A172 (cell line): ENCODE measurements around the gene FBLN1. TPM values are rescaled to one million over a fixed set of nuclear protein-coding genes. Genes with fewer than 3 reads are reported as not detected.
"Not testable (repeated sequence)": the region's sequence is repeated elsewhere in the genome, so short reads cannot be mapped to it uniquely, and the experiment has no call there.

Source experiments
- DNase-seq: peaks from one replicate; pipeline ENCODE4 v3.0.0-alpha.2; 2015; ENCODE audit warnings: low spot score
- total RNA-seq: library from RNA; depleted of rRNA; stranded (reverse); fragments of >200 nt; shearing (Covaris generic); gene quantifications from 2 replicates; pipeline ENCODE4 v1.2.3, GENCODE V29; 2014

The FBLN1 gene
- total RNA-seq, 1 experiment from 2014 or later: 58.8 TPM

- no peak for DNase-seq
Observed at GRCh38 chr22:45547016-45547345, 44.3 kb downstream of the FBLN1 start.

DNA sequence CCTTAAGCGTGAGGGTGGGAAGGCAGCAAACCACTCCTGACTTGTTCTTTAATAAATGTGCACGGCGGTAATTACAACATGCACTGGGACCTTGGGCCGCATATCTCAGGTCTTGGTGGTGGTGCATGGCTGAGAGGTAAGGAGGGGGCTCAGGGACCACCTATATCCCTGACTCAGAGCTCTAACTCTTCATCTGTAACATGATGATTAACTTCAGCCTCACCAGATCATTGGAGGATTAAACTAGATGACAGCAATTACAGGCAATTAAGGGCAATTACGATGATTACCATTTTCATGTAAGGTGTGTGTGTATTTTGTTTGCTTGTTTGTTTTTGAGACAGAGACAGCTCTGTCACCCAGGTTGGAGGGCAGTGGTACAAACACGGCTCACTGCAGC, 45.0 kb downstream of the FBLN1 start:
- no peak for DNase-seq

- no peak for DNase-seq
Observed at GRCh38 chr22:45548247-45548840, 45.7 kb downstream of the FBLN1 start.

DNA sequence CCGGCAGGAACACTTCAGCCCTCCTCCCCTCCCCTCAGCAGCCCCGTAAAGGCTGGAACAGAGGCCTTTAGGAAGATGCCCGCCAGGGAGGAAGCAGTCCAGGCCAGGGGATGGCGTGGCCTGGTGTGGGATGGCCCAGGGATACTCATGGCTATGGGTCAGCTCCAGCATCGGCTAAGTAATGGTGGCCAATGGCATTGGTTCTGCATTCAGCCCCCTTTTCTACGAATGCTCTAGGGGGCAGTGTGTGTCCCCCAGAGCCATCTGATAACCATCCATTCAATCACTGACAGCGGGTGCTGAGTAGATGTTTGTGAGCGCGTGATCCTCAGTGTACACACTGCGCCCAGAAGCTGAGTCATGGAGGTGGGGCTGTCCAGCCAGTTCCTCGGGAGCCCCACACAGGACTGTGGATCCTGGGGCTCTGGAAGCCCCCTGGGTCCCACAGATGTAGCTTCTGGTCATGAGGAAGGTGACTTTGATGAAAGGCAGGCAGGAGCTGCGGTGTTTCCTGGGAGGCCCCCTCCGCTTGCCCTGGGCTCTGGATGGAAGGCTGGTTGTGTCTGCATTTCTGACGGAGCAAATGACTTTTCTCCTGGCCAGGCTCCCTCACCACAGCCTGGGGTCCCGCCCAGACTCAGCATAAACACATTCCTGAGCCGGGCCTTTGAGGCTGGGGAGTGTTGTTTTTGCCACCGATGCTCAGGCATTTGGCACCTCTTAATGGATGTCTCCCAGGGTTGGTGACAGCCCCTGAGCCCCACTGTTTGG, 46.5 kb downstream of the FBLN1 start:
- DNase-seq: peak; percentile 94

DNA sequence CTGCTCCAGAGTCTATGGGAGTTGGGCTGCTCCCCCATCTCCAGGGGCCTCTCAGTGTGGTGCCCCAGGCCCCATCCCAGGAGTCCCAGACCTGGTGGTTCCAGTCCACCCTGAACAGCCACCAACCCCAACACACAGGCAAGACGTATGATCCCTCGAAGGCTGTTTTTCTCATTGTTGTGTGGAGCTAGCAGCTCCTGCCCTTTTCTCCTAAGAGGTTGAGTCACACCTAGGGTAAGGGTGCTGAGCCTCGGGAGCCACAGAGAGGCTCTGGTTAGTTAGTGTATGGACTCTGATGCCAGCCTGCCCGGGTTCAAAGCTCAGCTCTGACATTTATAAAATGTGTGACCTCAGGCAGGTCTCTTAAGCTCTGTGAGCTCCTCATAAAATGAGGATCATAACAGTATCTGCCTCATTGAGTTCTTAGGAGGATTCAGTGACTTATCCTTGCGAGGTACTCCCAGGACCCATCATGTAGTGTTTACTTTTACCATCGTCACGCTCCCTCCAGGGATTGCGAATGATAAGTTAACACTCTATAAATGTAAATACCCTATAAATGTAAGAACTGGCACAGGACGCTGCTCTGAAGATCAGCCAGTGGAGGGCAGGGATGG, 47.2 kb downstream of the FBLN1 start:
- DNase-seq: no peak

- no peak for DNase-seq
Observed at GRCh38 chr22:45550416-45550815, 47.7 kb downstream of the FBLN1 start.

DNA sequence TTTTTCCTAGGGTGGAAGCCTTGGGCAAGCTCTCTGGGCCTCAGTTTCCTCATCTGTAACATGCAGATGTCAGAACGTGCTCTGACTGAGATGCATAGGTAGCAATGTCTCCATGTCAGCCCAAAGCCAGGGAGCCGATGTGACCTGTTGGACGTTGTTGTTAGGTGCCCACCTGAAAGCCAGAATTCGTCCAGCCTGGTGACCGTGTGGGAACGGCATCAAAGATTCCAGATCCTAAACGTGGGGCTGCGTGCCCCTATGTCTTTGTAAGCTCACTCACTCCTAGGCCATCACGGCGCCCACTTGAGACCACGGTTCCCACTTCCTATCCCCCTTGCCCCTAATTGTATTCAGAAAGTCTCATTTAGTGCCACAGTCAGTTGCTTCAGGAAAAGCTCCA, 48.2 kb downstream of the FBLN1 start:
- DNase-seq: no peak

DNA sequence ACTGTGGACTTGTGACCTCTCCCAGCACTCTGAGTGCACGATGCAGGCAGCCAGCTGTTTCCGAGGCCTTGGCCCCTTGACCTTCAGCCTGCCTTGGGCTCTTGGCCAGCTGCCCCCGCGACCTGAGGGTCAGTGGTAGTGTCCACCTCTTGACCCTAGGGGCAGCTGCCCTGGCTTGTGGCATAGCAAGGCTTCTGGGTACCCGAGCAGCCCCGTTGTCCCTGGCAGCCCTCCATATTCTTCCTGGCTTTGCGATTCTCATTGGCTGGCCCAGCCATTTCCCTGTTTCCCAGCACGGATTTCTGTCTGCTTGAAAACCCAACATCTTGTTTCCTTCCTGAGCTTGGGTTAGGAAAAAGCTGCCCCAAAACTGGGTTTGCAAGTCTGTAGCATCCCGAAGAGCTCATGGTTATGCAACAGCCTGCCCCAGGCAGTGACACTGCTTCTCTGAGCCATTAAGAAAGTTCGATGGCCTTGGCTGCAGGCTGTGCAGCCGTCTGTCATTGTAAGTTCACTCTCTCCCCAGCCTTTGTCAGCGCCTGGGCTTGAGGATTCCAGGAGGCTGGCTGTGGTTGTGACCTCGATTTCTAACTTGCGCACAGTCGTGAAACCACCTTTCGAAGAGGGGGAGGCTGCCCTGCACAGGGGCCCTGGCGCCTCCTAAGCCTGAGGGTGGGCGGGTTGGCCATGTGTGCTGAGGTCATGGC, 48.8 kb downstream of the FBLN1 start:
- DNase-seq: no peak

- no peak for DNase-seq
Observed at GRCh38 chr22:45552017-45552411, 49.3 kb downstream of the FBLN1 start.

GRCh38 chr22:45552580-45553350, 50.1 kb downstream of the FBLN1 start:
- peak; percentile 10 for DNase-seq

DNA sequence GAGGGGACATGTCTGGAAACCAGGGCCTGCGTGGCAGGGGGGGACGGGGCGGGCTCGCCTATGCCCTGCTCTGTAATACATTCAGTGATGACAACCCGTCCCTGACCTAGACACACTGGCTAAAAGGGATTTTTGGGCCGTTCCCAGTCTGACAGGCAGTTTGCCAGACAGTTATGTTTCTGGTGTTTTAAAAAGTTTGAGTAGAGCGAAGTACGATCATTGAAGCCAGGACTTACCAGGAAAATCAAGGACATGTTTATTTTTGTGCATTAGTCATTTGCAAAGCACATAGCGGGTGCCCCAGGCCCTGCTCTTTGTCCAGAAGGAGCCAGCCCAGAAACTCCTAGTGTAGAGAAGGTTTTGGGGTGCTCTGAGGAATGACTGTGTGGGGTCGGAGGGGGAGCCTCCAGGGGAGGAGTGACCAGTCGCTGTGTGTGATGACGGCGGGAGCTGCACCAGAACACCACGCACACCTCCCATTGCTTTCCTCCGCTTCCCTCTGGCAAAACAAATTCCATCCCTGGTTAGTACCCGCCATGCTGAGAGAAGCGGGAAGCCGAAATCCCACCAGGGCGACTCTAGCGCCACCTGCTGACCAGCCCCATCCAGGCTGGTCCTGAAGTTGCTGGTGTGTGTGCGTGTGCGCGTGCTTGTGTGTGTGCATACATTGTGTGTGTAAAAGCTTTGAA, 50.8 kb downstream of the FBLN1 start:
- DNase-seq: peak; percentile 37

DNA sequence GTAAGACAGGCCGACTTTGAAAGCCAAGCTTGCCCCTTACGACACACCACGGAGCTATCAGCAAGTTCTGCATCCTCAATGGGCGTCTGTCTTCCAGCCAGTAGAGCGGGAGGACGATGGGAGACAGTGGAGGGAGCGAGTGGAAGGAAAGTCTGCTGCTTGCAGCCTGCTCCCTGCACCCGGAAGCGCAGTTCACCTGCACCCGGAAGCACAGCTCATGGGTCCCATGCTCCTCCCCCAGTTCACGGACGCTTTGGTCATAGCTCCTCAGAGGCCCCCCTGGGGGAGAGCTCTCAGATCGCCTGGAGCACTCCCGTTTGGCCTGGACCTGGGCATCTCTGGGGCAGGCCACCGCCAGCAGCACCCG, 51.3 kb downstream of the FBLN1 start:
- DNase-seq: no peak

- DNase-seq: no peak
Observed at GRCh38 chr22:45554861-45555260, 52.2 kb downstream of the FBLN1 start.

- not testable (repeated sequence) for DNase-seq
Observed at GRCh38 chr22:45557926-45558325, 55.2 kb downstream of the FBLN1 start.

- DNase-seq: not testable (repeated sequence)
Observed at GRCh38 chr22:45560092-45560491, 57.4 kb downstream of the FBLN1 start.

- DNase-seq: not testable (repeated sequence)
Observed at GRCh38 chr22:45560761-45561160, 58.1 kb downstream of the FBLN1 start.

DNA sequence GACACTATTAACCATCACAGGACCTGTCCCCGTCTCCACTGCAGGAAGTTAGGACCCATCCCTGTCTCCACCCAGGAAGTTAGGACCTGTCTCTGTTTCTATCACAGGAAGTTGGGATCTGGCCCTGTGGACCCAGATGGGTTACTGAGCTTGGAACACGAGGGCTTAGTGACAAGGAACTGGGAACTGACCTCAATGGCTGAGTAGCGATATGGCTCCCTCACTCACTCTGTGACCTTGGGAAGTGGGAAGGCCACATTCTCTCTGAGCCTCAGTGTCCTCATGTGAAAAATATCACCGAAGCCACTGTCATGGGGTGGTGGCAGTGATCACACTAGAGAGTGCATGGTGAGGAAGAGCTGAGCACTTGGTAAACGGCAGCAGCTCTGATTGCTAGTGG, 59.4 kb downstream of the FBLN1 start:
- no peak for DNase-seq

GRCh38 chr22:45562537-45563361, 60.1 kb downstream of the FBLN1 start:
- no peak for DNase-seq

- no peak for DNase-seq
Observed at GRCh38 chr22:45563362-45564040, 60.8 kb downstream of the FBLN1 start.
